Fibroblast of skin of left quadriceps (primary cell): ENCODE results near the gene PIGC.
A peak's percentile ranks its signal among the peaks of the same experiment; 100 is the strongest.

Source experiments
- DNase-seq, 2 experiments: peaks; one replicate each; pipeline ENCODE4 v3.0.0-alpha.2; 2013; ENCODE audit warnings: low read depth in 2 of 2

The PIGC gene

GRCh38 chr1:172430128-172430454 lies 13.8 kb downstream of the PIGC start:
- no peak for DNase-seq

- peak; percentile 51 to 63 for DNase-seq
Observed at GRCh38 chr1:172429331-172430127, 14.3 kb downstream of the PIGC start.

- no peak for DNase-seq
Observed at GRCh38 chr1:172427191-172427590, 16.7 kb downstream of the PIGC start.

- no peak for DNase-seq
Observed at GRCh38 chr1:172425339-172425738, 18.5 kb downstream of the PIGC start.

GRCh38 chr1:172423336-172423735 lies 20.5 kb downstream of the PIGC start:
- no peak for DNase-seq

- no peak for DNase-seq
Observed at GRCh38 chr1:172421974-172422604, 21.8 kb downstream of the PIGC start.

- no peak for DNase-seq
Observed at GRCh38 chr1:172420385-172420784, 23.5 kb downstream of the PIGC start, which contains the start of gene C1orf105. C1orf105 (plus strand) TSS chr1:172420685; CDS start chr1:172420886, 201 bp downstream.

- DNase-seq, result no peak
Observed at GRCh38 chr1:172417557-172417956, 26.3 kb downstream of the PIGC start.

GRCh38 chr1:172416496-172417035 lies 27.3 kb downstream of the PIGC start:
- DNase-seq, result no peak

GRCh38 chr1:172414331-172414730 lies 29.5 kb downstream of the PIGC start:
- DNase-seq, result no peak

GRCh38 chr1:172411791-172412338 lies 32.0 kb downstream of the PIGC start:
- DNase-seq, result no peak

GRCh38 chr1:172410027-172410426 lies 33.8 kb downstream of the PIGC start:
- DNase-seq, result no peak

GRCh38 chr1:172408958-172409357 lies 34.9 kb downstream of the PIGC start:
- DNase-seq, result no peak

GRCh38 chr1:172406968-172407367 lies 36.9 kb downstream of the PIGC start:
- no peak for DNase-seq

- DNase-seq, result no peak
Observed at GRCh38 chr1:172405912-172406311, 38.0 kb downstream of the PIGC start.

GRCh38 chr1:172404121-172404520 lies 39.7 kb downstream of the PIGC start:
- peak; percentile 54 to 59 for DNase-seq

GRCh38 chr1:172402878-172403569 lies 40.8 kb downstream of the PIGC start:
- no peak for DNase-seq

- no peak for DNase-seq
Observed at GRCh38 chr1:172401892-172402291, 42.0 kb downstream of the PIGC start.

- no peak for DNase-seq
Observed at GRCh38 chr1:172401477-172401876, 42.4 kb downstream of the PIGC start.

GRCh38 chr1:172400722-172401105 lies 43.2 kb downstream of the PIGC start:
- no peak for DNase-seq

GRCh38 chr1:172399756-172400721 lies 43.8 kb downstream of the PIGC start:
- DNase-seq, result no peak
